HEK293 (cell line): Measurements from ENCODE around the gene KCNS3.

ENCODE experiments used
- CTCF ChIA-PET: fragments of 350-600 bp; formaldehyde crosslinking; extraction: SDS; loops from one replicate; lab custom pipeline; 2021; ENCODE audit warnings: antibody characterized with exemption; lab: Yijun Ruan, JAX
- POLR2A ChIA-PET: fragments of 300-600 bp; formaldehyde crosslinking; extraction: SDS; loops from one replicate; lab custom pipeline; 2020; ENCODE audit warnings: antibody characterized with exemption, inconsistent platforms; lab: Yijun Ruan, JAX
- H3K27ac ChIP-seq: fragments of 200-500 bp; sonication (Bioruptor generic); 2 replicates; pipeline ENCODE4 v1.5.1; 2014; ENCODE audit warnings: low read depth, low read length, control low read depth, inconsistent platforms; ENCODE audit errors: extremely low read depth
- H3K36me3 ChIP-seq, 2 experiments: fragments of 200-500 bp in 1 of 2; sonication (Bioruptor generic) in 1 of 2; 1 replicate in 1 of 2; 2 replicates in 1 of 2; pipeline ENCODE4 v1.5.1; 2014 to 2017; ENCODE audit warnings: inconsistent platforms in 2 of 2, low read length in 2 of 2; ENCODE audit not compliant: control insufficient read depth in 2 of 2, insufficient read depth in 1 of 2
- H3K4me1 ChIP-seq: fragments of 200-500 bp; sonication (Bioruptor generic); 2 replicates; pipeline ENCODE4 v1.5.1; 2014; ENCODE audit warnings: mild to moderate bottlenecking, low read length, inconsistent platforms; ENCODE audit not compliant: control insufficient read depth, insufficient read depth
- H3K4me3 ChIP-seq: 2 replicates; pipeline ENCODE4 v1.5.1; 2011; ENCODE audit warnings: low read depth, mild to moderate bottlenecking, control low read depth, low read length, moderate library complexity
- H3K9me3 ChIP-seq: fragments of 200-500 bp; sonication (Bioruptor generic); 2 replicates; pipeline ENCODE4 v1.5.1; 2014; ENCODE audit warnings: low read depth, low read length, inconsistent platforms; ENCODE audit not compliant: control insufficient read depth, insufficient read depth
- CTCF ChIP-seq: fragments of 450-650 bp; formaldehyde crosslinking; IDR thresholded peaks from 2 replicates; pipeline ENCODE4 v1.5.1; 2016; ENCODE audit warnings: missing biosample characterization, missing genetic modification characterization
- MZF1 ChIP-seq: fragments of 450-650 bp; formaldehyde crosslinking; IDR thresholded peaks from 2 replicates; pipeline ENCODE4 v1.5.1; 2017; ENCODE audit warnings: missing biosample characterization, missing genetic modification characterization, borderline replicate concordance
- ZBTB1 ChIP-seq: fragments of 450-650 bp; formaldehyde crosslinking; IDR thresholded peaks from 2 replicates; pipeline ENCODE4 v1.5.1; 2016; ENCODE audit warnings: missing biosample characterization, missing genetic modification characterization
- ZBTB11 ChIP-seq: fragments of 450-650 bp; formaldehyde crosslinking; conservative IDR thresholded peaks from 2 replicates; pipeline ENCODE4 v1.5.1; 2016; ENCODE audit warnings: low read depth, missing biosample characterization, missing genetic modification characterization
- ZNF19 ChIP-seq: fragments of 450-650 bp; formaldehyde crosslinking; IDR thresholded peaks from 2 replicates; pipeline ENCODE4; 2016; ENCODE audit warnings: missing biosample characterization, missing genetic modification characterization, low read depth
- ZNF2 ChIP-seq: fragments of 450-650 bp; formaldehyde crosslinking; IDR thresholded peaks from 2 replicates; pipeline ENCODE4 v1.5.1; 2016; ENCODE audit warnings: missing biosample characterization, missing genetic modification characterization
- ZNF398 ChIP-seq: fragments of 450-650 bp; formaldehyde crosslinking; IDR thresholded peaks from 2 replicates; pipeline ENCODE4 v1.5.1; 2017; ENCODE audit warnings: missing biosample characterization, missing genetic modification characterization
- ZNF416 ChIP-seq: fragments of 450-650 bp; formaldehyde crosslinking; IDR thresholded peaks from 2 replicates; pipeline ENCODE4 v1.5.1; 2016; ENCODE audit warnings: missing biosample characterization, missing genetic modification characterization
- ZNF433 ChIP-seq: fragments of 450-650 bp; formaldehyde crosslinking; IDR thresholded peaks from 2 replicates; pipeline ENCODE4 v1.5.1; 2016; ENCODE audit warnings: missing biosample characterization, missing genetic modification characterization, low read depth
- ZNF510 ChIP-seq: fragments of 450-650 bp; formaldehyde crosslinking; IDR thresholded peaks from 2 replicates; pipeline ENCODE4 v1.5.1; 2018; ENCODE audit warnings: mild to moderate bottlenecking, missing genetic modification characterization, missing biosample characterization; ENCODE audit not compliant: insufficient replicate concordance
- ZNF514 ChIP-seq: fragments of 450-650 bp; formaldehyde crosslinking; IDR thresholded peaks from 2 replicates; pipeline ENCODE4 v1.5.1; 2016; ENCODE audit warnings: missing biosample characterization, missing genetic modification characterization
- ZNF518A ChIP-seq: fragments of 450-650 bp; formaldehyde crosslinking; conservative IDR thresholded peaks from 2 replicates; pipeline ENCODE4 v1.5.1; 2016; ENCODE audit warnings: low read depth, missing biosample characterization, missing genetic modification characterization
- ZNF560 ChIP-seq: fragments of 450-650 bp; formaldehyde crosslinking; IDR thresholded peaks from 2 replicates; pipeline ENCODE4 v1.5.1; 2017; ENCODE audit warnings: missing biosample characterization, missing genetic modification characterization, borderline replicate concordance
- ZNF600 ChIP-seq: fragments of 450-650 bp; formaldehyde crosslinking; IDR thresholded peaks from 2 replicates; pipeline ENCODE4 v1.5.1; 2016; ENCODE audit warnings: missing biosample characterization, missing genetic modification characterization
- ZNF654 ChIP-seq: fragments of 450-650 bp; formaldehyde crosslinking; IDR thresholded peaks from 2 replicates; pipeline ENCODE4 v1.5.1; 2016; ENCODE audit warnings: low read depth, missing biosample characterization, missing genetic modification characterization
- ZNF776 ChIP-seq: fragments of 450-650 bp; formaldehyde crosslinking; IDR thresholded peaks from 2 replicates; pipeline ENCODE4 v1.5.0; 2017; ENCODE audit warnings: missing biosample characterization, missing genetic modification characterization, borderline replicate concordance

Gene KCNS3

GRCh38 chr2:17916584-17916983 lies 38.1 kb downstream of the KCNS3 start (continued):
- no peak for TF ChIP-seq ZNF518A (tag by site-specific recombination)
- TF ChIP-seq ZBTB1 (tag by site-specific recombination), result no peak
- no peak for TF ChIP-seq ZBTB11
- no peak for TF ChIP-seq ZNF510 (tag by site-specific recombination)
- no peak for TF ChIP-seq ZNF433
- no peak for TF ChIP-seq ZNF514 (tag by site-specific recombination)
- no peak for TF ChIP-seq ZNF2 (tag by site-specific recombination)
- TF ChIP-seq ZNF416 (tag by site-specific recombination), result no peak

- Histone ChIP-seq H3K4me1 (peaks cover 6% of the 10 kb centered on the region; the same call in 1 of the 2 replicates), H3K9me3 (no peaks in the 10 kb centered on the region), H3K36me3 (no peaks in the 10 kb centered on the region), H3K27ac (no peak overlapping the region), H3K4me3 (no peak overlapping the region)
- ChIA-PET POLR2A (no interaction called here), CTCF (interaction anchor here (0.6 to 2.2 kb wide), 11 partner anchors 8 to 460 kb away, joined by 3 to 19 read pairs (median 3); no protein-coding TSS in a partner anchor)
- TF ChIP-seq ZNF776 (tag by site-specific recombination), result no peak
- TF ChIP-seq ZNF654, result 0 out of 2 replicates have a peak, but pooled peaks have one; percentile 16
- TF ChIP-seq CTCF (tag by site-specific recombination), result peak; percentile 70
Observed at GRCh38 chr2:17918789-17919188, 40.3 kb downstream of the KCNS3 start.

- H3K36me3 ChIP-seq, result peaks cover 0 to 12% of the 10 kb centered on the region in 2 experiments; a peak in 1 of 3 replicates
- no peak overlapping the region for H3K4me3 ChIP-seq
- ChIA-PET CTCF (interaction anchor here (0.7 kb wide), 1 partner anchor 382 kb away, joined by 3 read pairs; no protein-coding TSS in a partner anchor), POLR2A (no interaction called here)
- TF ChIP-seq MZF1 (tag by site-specific recombination), result no peak
- no peak for TF ChIP-seq ZNF398 (tag by site-specific recombination)
- no peak for TF ChIP-seq ZNF560 (tag by site-specific recombination)
- TF ChIP-seq ZNF19, result no peak
- TF ChIP-seq ZNF600 (tag by site-specific recombination), result no peak
- H3K4me1 ChIP-seq, result no peaks in the 10 kb centered on the region
- no peaks in the 10 kb centered on the region for H3K9me3 ChIP-seq
- no peak overlapping the region for H3K27ac ChIP-seq
Observed at GRCh38 chr2:17930773-17931172, 52.3 kb downstream of the KCNS3 start.
